CD4-positive, CD25-positive, alpha-beta regulatory T cell (primary cell): ENCODE measurements around the gene MAP2K7. TPM values are rescaled to one million over a fixed set of nuclear protein-coding genes. Genes with fewer than 3 reads are reported as not detected.
"Not testable (repeated sequence)": the region's sequence is repeated elsewhere in the genome, so short reads cannot be mapped to it uniquely, and the experiment has no call there.

Experiments
- ATAC-seq, 2 donors: fragments of 150-1000 bp; cut with Tn5 transposase; one replicate each; pipeline ENCODE4 v1.10.0; 2021; ENCODE audit warnings: low read depth in 2 of 2, moderate number of reproducible peaks in 2 of 2, moderate library complexity in 1 of 2
- DNase-seq, 3 donors: peaks; one replicate each; pipeline versions ENCODE4 v3.0.0 to v3.0.0-alpha.2; 2012 to 2022; ENCODE audit warnings: mixed read lengths in 1 of 3
- H3K27ac ChIP-seq: one replicate; pipeline ENCODE4 v1.7.0; 2013; ENCODE audit warnings: mild to moderate bottlenecking, low read length; ENCODE audit not compliant: insufficient read depth, poor library complexity, severe bottlenecking
- H3K27me3 ChIP-seq: one replicate; pipeline ENCODE4 v1.7.0; 2013; ENCODE audit warnings: low read length; ENCODE audit not compliant: control insufficient read depth, insufficient read depth
- H3K36me3 ChIP-seq: one replicate; pipeline ENCODE4 v1.7.0; 2013; ENCODE audit warnings: mild to moderate bottlenecking, low read length, moderate library complexity; ENCODE audit not compliant: control insufficient read depth, insufficient read depth
- H3K4me1 ChIP-seq: 2 replicates; pipeline ENCODE4 v1.7.0; 2013; ENCODE audit warnings: mild to moderate bottlenecking, low read length; ENCODE audit not compliant: insufficient read depth, control insufficient read depth, poor library complexity, severe bottlenecking
- H3K4me3 ChIP-seq: one replicate; pipeline ENCODE4 v1.7.0; 2013; ENCODE audit warnings: low read depth, mild to moderate bottlenecking, low read length, moderate library complexity
- H3K9me3 ChIP-seq, 2 experiments: 1 replicate in 1 of 2; 2 replicates in 1 of 2; pipeline ENCODE4 v1.7.0; 2013; ENCODE audit warnings: low read length in 2 of 2, mild to moderate bottlenecking in 1 of 2, moderate library complexity in 1 of 2; ENCODE audit not compliant: control insufficient read depth in 2 of 2
- H3K27ac Mint-ChIP-seq, 3 donors: one replicate each; pipeline ENCODE4 v1.8.0; 2020 to 2022; ENCODE audit warnings: mild to moderate bottlenecking in 3 of 3, mixed read lengths in 3 of 3, moderate library complexity in 2 of 3
- H3K27me3 Mint-ChIP-seq: one replicate; pipeline ENCODE4 v1.8.0; 2022; ENCODE audit warnings: mild to moderate bottlenecking, mixed read lengths
- H3K36me3 Mint-ChIP-seq: one replicate; pipeline ENCODE4 v1.8.0; 2020; ENCODE audit warnings: mixed read lengths
- H3K4me1 Mint-ChIP-seq, 4 donors: one replicate each; pipeline ENCODE4 v1.8.0; 2020 to 2022; ENCODE audit warnings: mixed read lengths in 4 of 4, mild to moderate bottlenecking in 1 of 4
- H3K4me3 Mint-ChIP-seq, 4 donors: one replicate each; pipeline ENCODE4 v1.8.0; 2020 to 2022; ENCODE audit warnings: mild to moderate bottlenecking in 4 of 4, mixed read lengths in 4 of 4, moderate library complexity in 3 of 4
- H3K9me3 Mint-ChIP-seq, 7 donors: one replicate each; pipeline ENCODE4 v1.8.0; 2020 to 2022; ENCODE audit warnings: mixed read lengths in 7 of 7, mild to moderate bottlenecking in 3 of 7, moderate library complexity in 2 of 7
- polyA plus RNA-seq, 4 donors: library from polyadenylated mRNA; unstranded; fragments of 300-500 nt; fragmentation: Illumina TruSeq; gene quantifications; one replicate each; pipeline ENCODE4 v1.2.3, GENCODE V29; 2021
- total RNA-seq: library from RNA; stranded (reverse); gene quantifications from one replicate; pipeline ENCODE4 v1.2.3, GENCODE V29; 2022

MAP2K7 gene
- total and polyA plus RNA-seq, 5 donors from 2014 or later = 1.7 to 93.4 (median 2.7) TPM

GRCh38 chr19:7927605-7928333 is 24.1 kb downstream of the MAP2K7 start:
- DNase-seq (no peak), ATAC-seq (no peak)
- Histone ChIP-seq H3K27ac (no peak overlapping the region), H3K36me3 (peaks cover 13% of the 10 kb centered on the region), H3K4me3 (no peak overlapping the region), H3K27me3 (no peaks in the 10 kb centered on the region), H3K4me1 (peaks cover 14% of the 10 kb centered on the region), H3K9me3 (no peaks in the 10 kb centered on the region)
- H3K4me3 Mint-ChIP-seq = peak overlapping the region in 3 of 4 donors; percentile 3 to 82 (median 80)
- no peaks in the 10 kb centered on the region for H3K9me3 Mint-ChIP-seq
- H3K27ac Mint-ChIP-seq = no peak overlapping the region
- H3K4me1 Mint-ChIP-seq = peaks cover 0 to 26% (median 4%) of the 10 kb centered on the region in 4 donors
- H3K27me3 Mint-ChIP-seq = no peaks in the 10 kb centered on the region
- no peaks in the 10 kb centered on the region for H3K36me3 Mint-ChIP-seq

GRCh38 chr19:7928334-7928706 is 24.6 kb downstream of the MAP2K7 start:
- no peak overlapping the region for H3K27ac ChIP-seq
- Mint-ChIP-seq H3K9me3 (no peaks in the 10 kb centered on the region), H3K27me3 (no peaks in the 10 kb centered on the region), H3K27ac (no peak overlapping the region), H3K36me3 (no peaks in the 10 kb centered on the region), H3K4me3 (peak overlapping the region in 3 of 4 donors; percentile 3 to 82 (median 71)), H3K4me1 (peaks cover 0 to 21% (median 2%) of the 10 kb centered on the region in 4 donors)
- H3K27me3 ChIP-seq = no peaks in the 10 kb centered on the region
- no peaks in the 10 kb centered on the region for H3K9me3 ChIP-seq
- no peak overlapping the region for H3K4me3 ChIP-seq
- peaks cover 19% of the 10 kb centered on the region for H3K36me3 ChIP-seq
- DNase-seq (no peak), ATAC-seq (no peak)
- peaks cover 14% of the 10 kb centered on the region for H3K4me1 ChIP-seq

GRCh38 chr19:7928741-7929701 is 25.3 kb downstream of the MAP2K7 start:
- peak overlapping the region in 1 of 3 donors; percentile 80 for H3K27ac Mint-ChIP-seq
- Histone ChIP-seq H3K9me3 (no peaks in the 10 kb centered on the region), H3K4me1 (peaks cover 14% of the 10 kb centered on the region), H3K36me3 (peaks cover 26% of the 10 kb centered on the region), H3K27me3 (no peaks in the 10 kb centered on the region), H3K27ac (no peak overlapping the region), H3K4me3 (no peak overlapping the region)
- ATAC-seq = peak; percentile 35 to 40
- no peaks in the 10 kb centered on the region for H3K36me3 Mint-ChIP-seq
- no peaks in the 10 kb centered on the region for H3K27me3 Mint-ChIP-seq
- DNase-seq = peak; percentile 42 to 66 (median 62)
- no peaks in the 10 kb centered on the region for H3K9me3 Mint-ChIP-seq
- H3K4me1 Mint-ChIP-seq = peaks cover 0 to 18% (median 2%) of the 10 kb centered on the region in 4 donors
- H3K4me3 Mint-ChIP-seq = peak overlapping the region in 2 of 4 donors; percentile 51 to 82

GRCh38 chr19:7930030-7930429 is 26.4 kb downstream of the MAP2K7 start:
- ATAC-seq = not testable (repeated sequence)

GRCh38 chr19:7930765-7931164 is 27.1 kb downstream of the MAP2K7 start:
- H3K36me3 Mint-ChIP-seq = peaks cover 2% of the 10 kb centered on the region
- Histone ChIP-seq H3K9me3 (no peaks in the 10 kb centered on the region), H3K4me3 (no peak overlapping the region), H3K36me3 (peaks cover 39% of the 10 kb centered on the region), H3K4me1 (peaks cover 4% of the 10 kb centered on the region), H3K27me3 (no peaks in the 10 kb centered on the region), H3K27ac (no peak overlapping the region)
- H3K27me3 Mint-ChIP-seq = no peaks in the 10 kb centered on the region
- H3K4me3 Mint-ChIP-seq = no peak overlapping the region
- no peak for ATAC-seq
- DNase-seq = no peak
- H3K27ac Mint-ChIP-seq = no peak overlapping the region
- H3K4me1 Mint-ChIP-seq = peaks cover 0 to 13% (median 2%) of the 10 kb centered on the region in 4 donors
- no peaks in the 10 kb centered on the region for H3K9me3 Mint-ChIP-seq

More at GRCh38 chr19:7930030-7930429, 26.4 kb downstream of the MAP2K7 start:
- not testable (repeated sequence) for H3K27ac ChIP-seq, H3K4me3 ChIP-seq, H3K9me3 ChIP-seq, H3K4me3 Mint-ChIP-seq, H3K9me3 Mint-ChIP-seq, H3K27ac Mint-ChIP-seq, DNase-seq, H3K36me3 Mint-ChIP-seq, H3K27me3 Mint-ChIP-seq, H3K27me3 ChIP-seq
- peaks cover 10% of the 10 kb centered on the region for H3K4me1 ChIP-seq
- peaks cover 34% of the 10 kb centered on the region for H3K36me3 ChIP-seq
- H3K4me1 Mint-ChIP-seq = peaks cover 0 to 15% (median 2%) of the 10 kb centered on the region in 4 donors

GRCh38 chr19:7931221-7932061 is 27.8 kb downstream of the MAP2K7 start:
- peaks cover 0 to 10% (median 2%) of the 10 kb centered on the region in 4 donors for H3K4me1 Mint-ChIP-seq
- ATAC-seq (no peak), DNase-seq (no peak)
- no peak overlapping the region for H3K4me3 Mint-ChIP-seq
- no peak overlapping the region for H3K27ac ChIP-seq
- no peak overlapping the region for H3K4me3 ChIP-seq
- H3K27ac Mint-ChIP-seq = no peak overlapping the region
- no peaks in the 10 kb centered on the region for H3K9me3 Mint-ChIP-seq
- no peaks in the 10 kb centered on the region for H3K27me3 ChIP-seq
- H3K36me3 Mint-ChIP-seq = peaks cover 3% of the 10 kb centered on the region
- no peaks in the 10 kb centered on the region for H3K9me3 ChIP-seq
- peaks cover 41% of the 10 kb centered on the region for H3K36me3 ChIP-seq
- H3K4me1 ChIP-seq = peaks cover under 1% of the 10 kb centered on the region
- no peaks in the 10 kb centered on the region for H3K27me3 Mint-ChIP-seq

GRCh38 chr19:7932276-7932929 is 28.7 kb downstream of the MAP2K7 start:
- ATAC-seq (no peak), DNase-seq (no peak)
- Histone ChIP-seq H3K4me1 (no peaks in the 10 kb centered on the region), H3K27me3 (no peaks in the 10 kb centered on the region), H3K36me3 (peaks cover 44% of the 10 kb centered on the region), H3K27ac (no peak overlapping the region), H3K9me3 (no peaks in the 10 kb centered on the region), H3K4me3 (no peak overlapping the region)
- Mint-ChIP-seq H3K4me1 (peaks cover 0 to 8% (median 2%) of the 10 kb centered on the region in 4 donors), H3K27me3 (no peaks in the 10 kb centered on the region), H3K9me3 (no peaks in the 10 kb centered on the region), H3K4me3 (no peak overlapping the region), H3K36me3 (peaks cover 3% of the 10 kb centered on the region), H3K27ac (no peak overlapping the region)
